Measurements from ENCODE around the gene RXRG.

GRCh38 chr1:165415068-165415467 lies 29.9 kb downstream of the RXRG start:
- TF ChIP-seq CTCF (conservative IDR thresholded peaks at IDR 0.05) (no peak), ZFX (IDR thresholded peaks at IDR 0.05) (no peak)

All from C4-2B (cell line).